HAP-1 (cell line): ENCODE results near the gene TSNAX.

Experiments used
- DNase-seq, 2 experiments: peaks; one replicate each; pipeline ENCODE4 v3.0.0-alpha.2; 2016 to 2020; ENCODE audit warnings: low spot score in 2 of 2
- H3K27me3 ChIP-seq: fragments of 250-450 bp; sonication (Bioruptor Pico); 2 replicates; pipeline ENCODE4 v1.5.1; 2020; ENCODE audit warnings: low read depth, mild to moderate bottlenecking, moderate library complexity
- H3K36me3 ChIP-seq: fragments of 250-450 bp; sonication (Bioruptor Pico); replicated peaks from 2 replicates; pipeline ENCODE4 v1.5.1; 2020; ENCODE audit warnings: mild to moderate bottlenecking
- H3K4me1 ChIP-seq: fragments of 250-450 bp; sonication (Bioruptor Pico); 2 replicates; pipeline ENCODE4 v1.5.1; 2020; ENCODE audit warnings: mild to moderate bottlenecking
- H3K4me3 ChIP-seq: fragments of 250-450 bp; sonication (Bioruptor Pico); 2 replicates; pipeline ENCODE4 v1.5.1; 2020; ENCODE audit warnings: mild to moderate bottlenecking, moderate library complexity
- H3K9me3 ChIP-seq: fragments of 250-450 bp; sonication (Bioruptor Pico); 2 replicates; pipeline ENCODE4 v1.5.1; 2020; ENCODE audit warnings: mild to moderate bottlenecking, moderate library complexity
- in situ Hi-C: fragments of 300-500 bp; cut with MboI; formaldehyde crosslinking; loops from 3 replicates; pipeline ENCODE4 v1.14.3; 2020; ENCODE audit warnings: low sequenced_read_pairs, inconsistent platforms, mixed read lengths

Gene TSNAX

DNA sequence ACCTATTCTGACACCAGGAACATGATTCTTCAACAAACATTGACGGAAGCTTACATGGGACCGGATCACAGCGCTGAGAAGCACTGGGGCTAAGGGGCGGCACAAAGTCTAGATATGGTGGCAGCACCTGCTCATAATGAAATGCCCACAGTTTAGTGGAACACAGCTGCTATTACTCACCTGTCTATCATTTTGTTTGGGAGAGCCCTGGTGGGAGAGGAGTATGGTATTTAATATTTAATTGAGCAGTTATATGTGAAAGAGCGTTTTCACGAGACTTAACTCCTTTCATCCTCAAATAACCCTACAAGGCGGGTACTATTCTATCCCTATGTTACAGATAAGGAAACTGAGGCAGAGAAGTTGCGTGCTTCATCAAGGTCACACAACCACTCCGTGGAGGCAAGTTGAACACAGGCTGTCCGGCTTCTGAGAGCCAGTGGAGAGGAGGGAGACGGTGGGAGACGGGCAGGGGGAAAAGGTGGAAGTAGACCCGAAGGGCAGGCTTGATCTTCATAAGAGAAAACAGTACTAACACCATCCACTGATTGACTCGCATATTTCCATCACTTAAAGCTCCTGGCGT, 790 bp upstream of the TSNAX start:
- no peak for DNase-seq
- H3K36me3 ChIP-seq, result 0 out of 2 replicates have a peak, but pooled peaks cover 6% of the 10 kb centered on the region
- H3K9me3 ChIP-seq, result 0 out of 2 replicates have a peak, but pooled peaks cover 3% of the 10 kb centered on the region
- H3K4me1 ChIP-seq, result peaks cover 10% of the 10 kb centered on the region
- H3K27me3 ChIP-seq, result no peaks in the 10 kb centered on the region
- in situ Hi-C loops, result no loop called here
- peak overlapping the region; percentile 81 for H3K4me3 ChIP-seq

DNA sequence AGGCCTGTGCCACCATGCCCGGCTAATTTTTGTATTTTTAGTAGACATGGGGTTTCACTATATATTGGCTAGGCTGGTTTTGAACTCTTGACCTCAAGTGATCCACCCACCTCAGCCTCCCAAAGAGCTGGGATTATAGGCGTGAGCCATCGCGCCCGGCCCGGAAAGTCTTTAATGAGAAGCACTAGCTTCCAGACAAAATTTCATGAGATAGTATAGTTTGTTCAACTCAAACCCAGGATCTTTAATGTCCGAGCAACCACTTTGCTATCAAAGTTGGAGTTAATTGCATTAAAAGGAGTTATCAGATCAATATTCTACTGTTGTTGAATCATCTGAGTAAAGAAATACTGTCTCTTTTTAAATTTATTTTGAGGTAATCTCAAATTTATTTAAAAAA, 4.8 kb downstream of the TSNAX start:
- peaks cover 9% of the 10 kb centered on the region for H3K36me3 ChIP-seq
- in situ Hi-C loops, result no loop called here
- no peak overlapping the region for H3K4me3 ChIP-seq
- H3K9me3 ChIP-seq, result 0 out of 2 replicates have a peak, but pooled peaks cover 3% of the 10 kb centered on the region
- H3K4me1 ChIP-seq, result peaks cover 5% of the 10 kb centered on the region; the same call in 1 of the 2 replicates
- H3K27me3 ChIP-seq, result no peaks in the 10 kb centered on the region
- DNase-seq, result no peak

GRCh38 chr1:231534703-231535159, 6.3 kb downstream of the TSNAX start:
- no peak for DNase-seq
- Histone ChIP-seq H3K4me3 (no peak overlapping the region), H3K9me3 (no peaks in the 10 kb centered on the region), H3K27me3 (no peaks in the 10 kb centered on the region), H3K36me3 (peaks cover 3% of the 10 kb centered on the region), H3K4me1 (peaks cover under 1% of the 10 kb centered on the region; the same call in 1 of the 2 replicates)
- in situ Hi-C loops, result no loop called here

DNA sequence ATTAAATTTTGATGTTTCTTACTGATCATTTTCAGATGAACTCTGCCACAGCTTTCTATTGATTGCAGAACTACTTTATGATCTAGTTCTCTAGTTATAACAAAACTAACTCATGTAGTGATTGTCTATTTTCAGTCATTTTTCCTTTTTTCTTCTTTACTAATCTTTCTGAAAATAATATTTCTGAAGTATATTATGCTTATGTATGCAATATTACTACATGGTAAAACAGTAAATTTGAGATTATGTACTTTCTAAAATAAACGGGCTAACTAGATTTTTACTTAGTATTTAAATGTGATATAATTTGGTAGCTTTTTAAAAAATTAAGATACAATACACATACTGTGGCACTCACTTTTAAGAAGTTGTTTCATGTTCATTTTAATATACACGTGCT, 7.6 kb downstream of the TSNAX start:
- Histone ChIP-seq H3K4me3 (no peak overlapping the region), H3K4me1 (no peaks in the 10 kb centered on the region), H3K9me3 (no peaks in the 10 kb centered on the region), H3K27me3 (no peaks in the 10 kb centered on the region), H3K36me3 (peaks cover 3% of the 10 kb centered on the region)
- DNase-seq, result no peak
- in situ Hi-C loops, result no loop called here

DNA sequence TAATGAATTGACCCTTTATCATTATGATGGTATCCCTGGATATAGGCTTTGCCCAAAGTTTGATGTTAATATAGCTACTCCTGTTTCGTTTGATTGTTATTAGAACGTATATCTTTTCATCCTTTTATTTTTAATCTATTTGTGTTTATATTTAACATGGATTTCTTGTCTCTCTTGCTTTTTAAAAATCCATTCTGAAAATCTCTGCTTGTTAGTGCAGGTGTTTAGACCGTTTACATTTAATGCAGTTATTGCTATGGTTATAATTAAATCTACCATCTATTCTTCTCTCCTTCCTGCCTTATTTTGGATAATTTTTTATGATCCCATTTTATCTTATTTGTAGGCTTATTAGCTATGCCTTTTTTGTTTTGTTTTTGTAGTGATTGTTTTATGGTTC, 12.4 kb downstream of the TSNAX start:
- no peak for DNase-seq
- no peaks in the 10 kb centered on the region for H3K9me3 ChIP-seq
- no peak overlapping the region for H3K4me3 ChIP-seq
- H3K27me3 ChIP-seq, result no peaks in the 10 kb centered on the region
- no peaks in the 10 kb centered on the region for H3K4me1 ChIP-seq
- peaks cover 6% of the 10 kb centered on the region for H3K36me3 ChIP-seq
- in situ Hi-C loops, result no loop called here

DNA sequence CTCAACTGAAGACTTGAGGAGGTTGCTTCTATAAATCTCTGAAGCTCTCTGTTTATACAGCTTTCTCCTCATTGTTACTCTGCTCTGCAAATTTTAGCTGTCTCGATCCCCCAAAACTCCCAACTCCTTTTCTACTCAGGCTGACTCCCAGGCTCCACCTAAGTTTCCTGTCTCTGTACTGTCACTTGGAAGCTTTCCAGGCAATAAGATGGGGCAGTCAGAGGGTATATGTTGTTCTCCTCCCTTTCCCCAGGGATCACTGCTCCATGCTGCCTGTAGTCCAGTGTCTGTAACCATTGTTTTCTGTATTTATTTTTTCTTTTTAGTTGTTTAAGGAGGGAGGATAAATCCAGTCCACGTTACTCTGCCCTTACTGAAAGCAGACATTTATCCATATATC, 13.4 kb downstream of the TSNAX start:
- Histone ChIP-seq H3K36me3 (peaks cover 6% of the 10 kb centered on the region), H3K4me3 (no peak overlapping the region), H3K9me3 (no peaks in the 10 kb centered on the region), H3K27me3 (no peaks in the 10 kb centered on the region), H3K4me1 (no peaks in the 10 kb centered on the region)
- DNase-seq, result no peak
- in situ Hi-C loops, result no loop called here

DNA sequence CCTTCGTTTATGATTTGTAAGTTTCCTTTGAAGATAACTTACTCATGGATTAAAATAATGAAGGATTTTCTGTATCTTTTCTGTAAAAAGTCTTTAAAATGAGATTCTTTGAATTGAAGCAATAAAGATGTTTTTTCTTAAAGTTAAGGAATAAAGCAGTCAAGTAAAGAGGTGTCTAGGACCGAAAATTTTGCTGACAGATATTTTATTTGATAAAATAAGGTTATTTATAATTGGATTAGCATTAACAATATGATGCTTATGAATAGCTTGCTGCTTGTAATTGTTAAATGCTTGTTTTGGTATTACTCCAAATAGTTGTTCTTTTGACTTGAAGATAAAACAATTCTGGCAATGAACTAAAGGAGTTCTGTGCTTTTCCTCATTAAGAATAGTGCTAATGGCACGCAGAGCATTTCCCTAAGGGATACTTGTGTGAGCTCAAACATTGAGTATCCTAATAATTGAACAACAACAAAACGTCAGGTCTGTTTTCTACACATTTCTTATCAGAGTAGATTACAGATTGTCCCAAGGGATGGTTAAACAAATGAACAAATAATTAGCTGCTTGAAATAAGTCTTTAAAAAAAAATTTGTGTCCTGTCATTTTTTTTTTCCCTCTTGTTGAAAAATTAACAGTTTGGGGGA, 16.6 kb downstream of the TSNAX start:
- H3K9me3 ChIP-seq, result no peaks in the 10 kb centered on the region
- no peak overlapping the region for H3K4me3 ChIP-seq
- no peak for DNase-seq
- in situ Hi-C loops, result no loop called here
- no peaks in the 10 kb centered on the region for H3K4me1 ChIP-seq
- H3K36me3 ChIP-seq, result peaks cover 3% of the 10 kb centered on the region
- H3K27me3 ChIP-seq, result no peaks in the 10 kb centered on the region

DNA sequence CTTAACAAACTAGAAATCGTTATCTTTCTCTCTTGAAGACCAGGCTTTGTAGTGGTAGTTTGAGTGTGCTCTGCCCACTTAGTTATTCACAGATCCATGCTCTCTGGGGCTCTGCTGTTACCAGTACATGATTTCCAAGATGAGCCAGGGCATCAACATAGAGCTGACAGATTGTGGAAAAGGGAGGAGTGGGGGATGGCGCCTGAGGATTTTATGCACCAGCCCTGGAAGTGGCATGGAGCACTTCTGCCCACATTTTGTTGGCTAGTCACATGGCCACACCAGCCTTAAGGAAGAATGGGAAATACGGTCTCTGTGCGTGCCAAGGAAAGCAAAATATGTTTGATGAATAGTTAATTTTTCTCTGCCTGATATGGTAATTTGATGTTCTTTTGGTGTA, 18.2 kb downstream of the TSNAX start:
- Histone ChIP-seq H3K36me3 (peaks cover 3% of the 10 kb centered on the region), H3K27me3 (no peaks in the 10 kb centered on the region), H3K4me3 (no peak overlapping the region), H3K9me3 (no peaks in the 10 kb centered on the region), H3K4me1 (no peaks in the 10 kb centered on the region)
- in situ Hi-C loops, result no loop called here
- no peak for DNase-seq

GRCh38 chr1:231549733-231550447, 21.4 kb downstream of the TSNAX start:
- no peaks in the 10 kb centered on the region for H3K9me3 ChIP-seq
- H3K4me1 ChIP-seq, result no peaks in the 10 kb centered on the region
- no peak for DNase-seq
- H3K36me3 ChIP-seq, result no peaks in the 10 kb centered on the region
- no peak overlapping the region for H3K4me3 ChIP-seq
- H3K27me3 ChIP-seq, result no peaks in the 10 kb centered on the region
- in situ Hi-C loops, result no loop called here

GRCh38 chr1:231550448-231550781, 21.9 kb downstream of the TSNAX start:
- Histone ChIP-seq H3K9me3 (no peaks in the 10 kb centered on the region), H3K36me3 (no peaks in the 10 kb centered on the region), H3K27me3 (no peaks in the 10 kb centered on the region), H3K4me3 (no peak overlapping the region), H3K4me1 (no peaks in the 10 kb centered on the region)
- in situ Hi-C loops, result no loop called here
- peak; percentile 23 to 39 for DNase-seq

- no peak for DNase-seq
These were observed 24.9 kb downstream of the TSNAX start for GRCh38 chr1:231553320-231553719.

DNA sequence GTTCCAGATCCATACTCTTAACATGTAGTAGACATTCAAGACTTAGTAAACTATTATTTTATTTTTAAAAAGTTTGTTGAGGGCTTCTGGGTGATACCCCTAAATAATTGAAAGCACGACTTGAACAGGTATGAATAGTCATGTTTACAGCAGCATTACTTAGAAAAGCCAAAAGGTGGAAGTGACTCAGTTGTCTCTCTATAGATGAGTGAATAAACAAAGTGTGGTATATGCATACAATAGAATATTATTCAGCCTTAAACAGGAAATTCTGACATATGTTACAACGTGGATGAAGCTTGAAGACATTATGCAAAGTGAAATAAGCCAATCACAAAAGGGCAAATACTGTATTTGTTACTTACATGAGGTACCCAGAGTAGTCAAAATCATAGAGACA, 26.5 kb downstream of the TSNAX start:
- no peak for DNase-seq
- H3K4me3 ChIP-seq, result no peak overlapping the region
- H3K9me3 ChIP-seq, result no peaks in the 10 kb centered on the region
- H3K4me1 ChIP-seq, result no peaks in the 10 kb centered on the region
- no peaks in the 10 kb centered on the region for H3K27me3 ChIP-seq
- H3K36me3 ChIP-seq, result no peaks in the 10 kb centered on the region; the same call in 1 of the 2 replicates
- in situ Hi-C loops, result no loop called here

More at GRCh38 chr1:231553320-231553719, 24.9 kb downstream of the TSNAX start:
- Histone ChIP-seq H3K9me3 (no peaks in the 10 kb centered on the region), H3K36me3 (no peaks in the 10 kb centered on the region; the same call in 1 of the 2 replicates), H3K4me1 (no peaks in the 10 kb centered on the region), H3K4me3 (no peak overlapping the region), H3K27me3 (no peaks in the 10 kb centered on the region)
- in situ Hi-C loops, result no loop called here

- no peak for DNase-seq
- no peaks in the 10 kb centered on the region for H3K4me1 ChIP-seq
- in situ Hi-C loops, result no loop called here
- no peaks in the 10 kb centered on the region for H3K9me3 ChIP-seq
- H3K4me3 ChIP-seq, result no peak overlapping the region
- no peaks in the 10 kb centered on the region; the same call in none of the 2 replicates for H3K36me3 ChIP-seq
- H3K27me3 ChIP-seq, result no peaks in the 10 kb centered on the region
These were observed 28.9 kb downstream of the TSNAX start for GRCh38 chr1:231557411-231557810.
